DND-41 (cell line): ENCODE results near the gene EFCAB9.

Experiments used
- ATAC-seq: fragments of 200-7000 bp; cut with Tn5 transposase; 3 replicates; pipeline ENCODE4 v1.9.1; 2021; ENCODE audit warnings: low read depth; ENCODE audit not compliant: insufficient read depth
- DNase-seq: peaks from one replicate; pipeline ENCODE4 v3.0.0-alpha.2; 2020
- H2AFZ ChIP-seq: 2 replicates; pipeline ENCODE4 v1.6.0; 2012; ENCODE audit warnings: low read depth, low read length
- H3K27ac ChIP-seq: 2 replicates; pipeline ENCODE4 v1.5.1; 2012; ENCODE audit warnings: low read length, inconsistent platforms
- H3K27me3 ChIP-seq: fragments of 200-600 bp; sonication (generic); 2 replicates; pipeline ENCODE4 v1.6.0; 2012; ENCODE audit warnings: low read length, mild to moderate bottlenecking, inconsistent platforms; ENCODE audit not compliant: insufficient read depth, poor library complexity
- H3K36me3 ChIP-seq: 2 replicates; pipeline ENCODE4 v1.5.1; 2012; ENCODE audit warnings: low read length, inconsistent platforms; ENCODE audit not compliant: insufficient read depth
- H3K4me1 ChIP-seq: 2 replicates; pipeline ENCODE4 v1.5.1; 2012; ENCODE audit warnings: mild to moderate bottlenecking, low read length; ENCODE audit not compliant: insufficient read depth
- H3K4me2 ChIP-seq: 2 replicates; pipeline ENCODE4 v1.6.0; 2012; ENCODE audit warnings: mild to moderate bottlenecking, moderate library complexity, low read length, inconsistent platforms; ENCODE audit not compliant: insufficient read depth
- H3K4me3 ChIP-seq, 2 experiments: fragments of 200-600 bp in 1 of 2; shearing (Covaris generic) in 1 of 2; 2 replicates each; pipeline ENCODE4 v1.5.1; 2012 to 2016; ENCODE audit warnings: inconsistent platforms in 2 of 2, low read length in 2 of 2, mild to moderate bottlenecking in 2 of 2, low read depth in 1 of 2, moderate library complexity in 1 of 2
- H3K79me2 ChIP-seq: 2 replicates; pipeline ENCODE4 v1.6.0; 2012; ENCODE audit warnings: low read length, inconsistent platforms; ENCODE audit not compliant: insufficient read depth
- H3K9ac ChIP-seq: 2 replicates; pipeline ENCODE4 v1.6.0; 2012; ENCODE audit warnings: low read depth, mild to moderate bottlenecking, inconsistent platforms, low read length, moderate library complexity
- H3K9me3 ChIP-seq: 2 replicates; pipeline ENCODE4 v1.5.1; 2012; ENCODE audit warnings: low read length, moderate library complexity, mild to moderate bottlenecking, inconsistent platforms; ENCODE audit not compliant: insufficient read depth, severe bottlenecking
- H4K20me1 ChIP-seq: 2 replicates; pipeline ENCODE4 v1.6.0; 2012; ENCODE audit warnings: low read length; ENCODE audit not compliant: insufficient read depth
- EZH2 ChIP-seq: IDR thresholded peaks from 3 replicates; pipeline ENCODE4 v1.6.1; 2012; ENCODE audit warnings: borderline replicate concordance, low read depth, mild to moderate bottlenecking, moderate library complexity, low read length, inconsistent platforms; ENCODE audit not compliant: severe bottlenecking
- TF ChIP-seq, protein P1 (sequence below): IDR thresholded peaks from 2 replicates; pipeline ENCODE4 v1.5.1; 2012; ENCODE audit warnings: borderline replicate concordance, low read length, moderate library complexity, mild to moderate bottlenecking; ENCODE audit not compliant: poor library complexity, severe bottlenecking; ENCODE audit errors: extremely low read depth

Gene EFCAB9

DNA sequence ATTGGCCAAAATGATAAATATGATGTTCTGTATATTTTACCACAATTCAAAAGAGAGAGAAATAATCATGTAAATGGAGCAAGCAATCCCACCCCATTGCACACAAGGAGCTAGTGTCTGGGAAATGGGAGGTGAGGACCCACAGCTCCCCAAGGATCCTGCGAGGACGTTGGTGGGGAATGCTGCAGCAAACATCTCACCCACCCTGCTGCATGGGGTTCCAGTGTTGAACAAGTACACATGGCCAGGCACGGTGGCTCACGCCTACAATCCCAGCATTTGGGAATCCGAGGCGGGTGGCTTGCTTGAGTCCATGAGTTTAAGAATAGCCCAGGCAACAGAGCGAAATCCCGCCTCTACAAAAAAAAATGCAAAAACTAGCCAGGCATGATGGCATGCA is 35.0 kb upstream of the EFCAB9 start:
- Histone ChIP-seq H2AFZ (no peak overlapping the region), H3K79me2 (peaks cover 8% of the 10 kb centered on the region; the same call in 1 of the 2 replicates), H3K27ac (no peak overlapping the region), H3K4me3 (no peak overlapping the region), H3K27me3 (no peaks in the 10 kb centered on the region), H3K36me3 (peaks cover 20% of the 10 kb centered on the region), H3K9ac (no peak overlapping the region), H4K20me1 (peaks cover 9% of the 10 kb centered on the region; the same call in 1 of the 2 replicates), H3K9me3 (no peaks in the 10 kb centered on the region), H3K4me2 (no peak overlapping the region), H3K4me1 (no peaks in the 10 kb centered on the region)
- no peak for ATAC-seq
- no peak for DNase-seq
- TF ChIP-seq, protein P1, sequence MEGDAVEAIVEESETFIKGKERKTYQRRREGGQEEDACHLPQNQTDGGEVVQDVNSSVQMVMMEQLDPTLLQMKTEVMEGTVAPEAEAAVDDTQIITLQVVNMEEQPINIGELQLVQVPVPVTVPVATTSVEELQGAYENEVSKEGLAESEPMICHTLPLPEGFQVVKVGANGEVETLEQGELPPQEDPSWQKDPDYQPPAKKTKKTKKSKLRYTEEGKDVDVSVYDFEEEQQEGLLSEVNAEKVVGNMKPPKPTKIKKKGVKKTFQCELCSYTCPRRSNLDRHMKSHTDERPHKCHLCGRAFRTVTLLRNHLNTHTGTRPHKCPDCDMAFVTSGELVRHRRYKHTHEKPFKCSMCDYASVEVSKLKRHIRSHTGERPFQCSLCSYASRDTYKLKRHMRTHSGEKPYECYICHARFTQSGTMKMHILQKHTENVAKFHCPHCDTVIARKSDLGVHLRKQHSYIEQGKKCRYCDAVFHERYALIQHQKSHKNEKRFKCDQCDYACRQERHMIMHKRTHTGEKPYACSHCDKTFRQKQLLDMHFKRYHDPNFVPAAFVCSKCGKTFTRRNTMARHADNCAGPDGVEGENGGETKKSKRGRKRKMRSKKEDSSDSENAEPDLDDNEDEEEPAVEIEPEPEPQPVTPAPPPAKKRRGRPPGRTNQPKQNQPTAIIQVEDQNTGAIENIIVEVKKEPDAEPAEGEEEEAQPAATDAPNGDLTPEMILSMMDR, result no peak
- no peak for TF ChIP-seq EZH2

DNA sequence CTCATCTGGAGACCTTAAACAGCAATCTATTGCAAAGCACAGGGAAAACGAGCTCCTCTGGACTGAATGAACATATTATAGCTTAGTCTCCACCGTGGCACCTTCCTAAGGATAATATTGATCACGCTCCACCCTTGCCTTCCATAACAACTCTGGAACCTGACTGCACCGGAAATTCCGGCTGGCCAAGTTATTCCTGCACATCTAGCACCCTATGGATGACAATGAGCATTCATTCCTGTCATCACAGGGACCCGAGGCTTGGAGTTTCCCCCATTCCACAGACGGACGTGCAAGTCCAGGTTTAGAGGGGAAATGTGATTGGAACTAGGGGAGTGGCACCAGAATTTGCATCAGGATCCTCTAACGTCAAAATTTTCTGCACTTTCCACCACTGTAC is 33.5 kb upstream of the EFCAB9 start:
- H3K4me2 ChIP-seq, result no peak overlapping the region
- no peak overlapping the region for H3K4me3 ChIP-seq
- no peak overlapping the region for H3K27ac ChIP-seq
- H3K9me3 ChIP-seq, result no peaks in the 10 kb centered on the region
- no peak for DNase-seq
- no peak for ATAC-seq
- H3K27me3 ChIP-seq, result no peaks in the 10 kb centered on the region
- H3K4me1 ChIP-seq, result no peaks in the 10 kb centered on the region
- H4K20me1 ChIP-seq, result peaks cover 19% of the 10 kb centered on the region
- H3K79me2 ChIP-seq, result peaks cover 13% of the 10 kb centered on the region; the same call in 1 of the 2 replicates
- H3K36me3 ChIP-seq, result peaks cover 12% of the 10 kb centered on the region
- H3K9ac ChIP-seq, result no peak overlapping the region
- TF ChIP-seq, protein P1, result no peak
- no peak for TF ChIP-seq EZH2
- H2AFZ ChIP-seq, result no peak overlapping the region

DNA sequence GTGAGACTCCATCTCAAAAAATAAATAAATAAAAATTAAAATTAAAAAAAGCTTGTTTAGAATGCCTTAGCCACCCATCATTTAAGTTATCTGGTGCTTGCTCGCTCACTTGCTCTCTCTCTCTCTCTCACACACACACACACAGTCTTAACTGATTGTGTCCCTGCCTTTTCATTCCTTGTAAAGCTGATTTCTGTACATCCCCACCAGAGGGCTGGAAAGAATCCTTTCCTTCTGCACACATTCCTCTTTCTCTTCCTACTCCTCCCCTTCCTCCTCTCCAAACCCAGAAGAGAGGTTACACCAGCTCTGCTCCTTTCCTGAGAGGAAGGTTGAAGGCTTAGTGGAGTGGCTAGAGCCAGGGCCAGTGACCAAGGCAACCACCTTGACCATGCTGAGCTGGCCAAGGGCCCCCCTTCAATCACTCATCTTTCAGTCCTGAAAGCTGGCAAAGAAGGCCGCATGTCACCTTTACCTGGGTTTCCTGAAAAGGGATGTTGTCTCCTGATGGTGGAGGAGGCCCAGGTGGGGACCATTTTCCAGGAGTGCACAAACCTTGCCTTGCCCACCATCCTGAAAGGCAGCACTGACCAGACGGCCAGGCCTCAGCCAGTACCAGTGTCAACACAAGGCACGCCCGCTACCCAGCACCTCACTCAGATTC is 31.5 kb upstream of the EFCAB9 start:
- Histone ChIP-seq H3K9me3 (no peaks in the 10 kb centered on the region), H3K36me3 (no peaks in the 10 kb centered on the region; the same call in 1 of the 2 replicates), H3K27me3 (no peaks in the 10 kb centered on the region), H3K4me2 (no peak overlapping the region), H3K79me2 (peaks cover 23% of the 10 kb centered on the region; the same call in 1 of the 2 replicates), H3K27ac (0 out of 2 replicates have a peak overlapping the region, but pooled peaks have one; percentile 19), H3K4me1 (no peaks in the 10 kb centered on the region), H4K20me1 (peaks cover 23% of the 10 kb centered on the region), H3K9ac (no peak overlapping the region), H2AFZ (no peak overlapping the region), H3K4me3 (no peak overlapping the region)
- DNase-seq, result no peak
- TF ChIP-seq EZH2, result no peak
- TF ChIP-seq, protein P1, result no peak
- no peak for ATAC-seq
